ENCODE measurements around the gene KLHL40.

KLHL40 gene

DNA sequence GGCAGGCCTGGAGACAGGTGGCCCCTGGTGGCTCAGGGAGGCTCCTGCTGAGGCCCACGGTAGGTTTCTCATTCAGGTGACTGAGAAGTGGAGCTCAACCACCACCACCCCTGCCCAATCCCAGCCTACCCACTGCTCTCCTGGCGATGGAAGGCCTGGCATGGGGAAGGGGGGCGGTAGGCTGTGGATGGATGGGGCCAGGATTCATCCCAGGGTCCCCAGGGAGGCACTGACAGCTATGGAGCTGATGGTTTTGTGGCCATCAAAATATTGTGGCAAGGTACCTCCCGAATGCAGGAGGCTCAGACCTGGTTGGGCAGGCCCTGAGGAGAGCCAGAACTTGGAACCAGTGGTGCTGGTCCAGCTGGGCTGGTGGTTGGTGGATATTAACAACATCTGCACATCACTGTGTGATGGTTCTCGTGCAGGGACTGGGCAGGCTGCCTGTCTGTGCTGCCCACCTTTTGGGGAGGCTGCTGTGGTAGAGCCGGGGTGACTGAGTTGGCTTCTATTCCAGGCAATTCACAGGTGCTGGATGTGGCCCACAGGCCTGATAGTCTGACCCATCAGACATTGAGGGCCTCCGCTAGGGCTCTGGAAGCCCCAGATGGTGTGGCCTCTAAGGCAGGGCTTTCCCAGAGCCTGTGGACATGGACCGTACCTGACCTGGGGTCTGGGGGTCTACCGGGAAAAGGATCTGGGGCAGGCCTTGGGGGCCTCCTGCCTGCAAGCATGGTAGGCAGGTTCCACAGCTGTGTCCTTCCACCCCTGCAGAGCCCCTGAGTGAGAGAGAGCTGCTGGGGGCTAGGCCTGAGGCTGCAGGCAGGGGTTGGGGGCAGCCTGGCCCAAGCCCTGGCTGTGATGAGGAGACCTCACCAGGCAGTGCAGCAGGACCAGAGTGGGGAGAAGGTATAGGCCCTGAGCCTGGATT is 28.4 kb upstream of the KLHL40 start:
- DNase-seq (ENCODE audit: low read depth) = no peak

GRCh38 chr3:42657675-42658074 is 27.7 kb upstream of the KLHL40 start:
- no peak for DNase-seq (ENCODE audit: low read depth)

GRCh38 chr3:42658091-42658770 is 27.1 kb upstream of the KLHL40 start:
- no peak for DNase-seq (ENCODE audit: low read depth)

DNA sequence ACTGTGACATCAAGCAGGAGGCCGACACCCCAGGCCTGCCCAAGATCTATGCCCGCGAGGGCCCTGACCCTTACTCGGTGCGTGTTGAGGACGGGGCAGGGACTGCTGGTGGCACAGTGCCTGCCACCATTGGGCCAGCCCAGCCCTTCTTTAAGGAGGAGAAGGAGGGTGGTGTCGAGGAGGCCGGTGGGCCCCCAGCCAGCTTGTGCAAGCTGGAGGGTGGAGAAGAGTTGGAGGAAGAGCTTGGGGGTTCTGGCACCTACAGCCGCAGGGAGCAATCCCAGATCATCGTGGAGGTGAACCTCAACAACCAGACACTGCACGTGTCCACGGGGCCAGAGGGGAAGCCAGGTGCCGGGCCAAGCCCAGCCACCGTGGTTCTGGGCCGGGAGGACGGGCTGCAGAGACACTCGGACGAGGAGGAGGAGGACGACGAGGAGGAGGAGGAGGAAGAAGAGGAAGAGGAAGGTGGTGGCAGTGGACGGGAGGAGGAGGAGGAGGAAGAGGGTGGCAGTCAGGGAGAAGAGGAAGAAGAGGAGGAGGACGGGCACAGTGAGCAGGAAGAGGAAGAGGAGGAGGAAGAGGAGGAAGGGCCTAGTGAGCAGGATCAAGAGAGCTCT is 26.5 kb upstream of the KLHL40 start:
- DNase-seq (ENCODE audit: low read depth) = no peak

DNA sequence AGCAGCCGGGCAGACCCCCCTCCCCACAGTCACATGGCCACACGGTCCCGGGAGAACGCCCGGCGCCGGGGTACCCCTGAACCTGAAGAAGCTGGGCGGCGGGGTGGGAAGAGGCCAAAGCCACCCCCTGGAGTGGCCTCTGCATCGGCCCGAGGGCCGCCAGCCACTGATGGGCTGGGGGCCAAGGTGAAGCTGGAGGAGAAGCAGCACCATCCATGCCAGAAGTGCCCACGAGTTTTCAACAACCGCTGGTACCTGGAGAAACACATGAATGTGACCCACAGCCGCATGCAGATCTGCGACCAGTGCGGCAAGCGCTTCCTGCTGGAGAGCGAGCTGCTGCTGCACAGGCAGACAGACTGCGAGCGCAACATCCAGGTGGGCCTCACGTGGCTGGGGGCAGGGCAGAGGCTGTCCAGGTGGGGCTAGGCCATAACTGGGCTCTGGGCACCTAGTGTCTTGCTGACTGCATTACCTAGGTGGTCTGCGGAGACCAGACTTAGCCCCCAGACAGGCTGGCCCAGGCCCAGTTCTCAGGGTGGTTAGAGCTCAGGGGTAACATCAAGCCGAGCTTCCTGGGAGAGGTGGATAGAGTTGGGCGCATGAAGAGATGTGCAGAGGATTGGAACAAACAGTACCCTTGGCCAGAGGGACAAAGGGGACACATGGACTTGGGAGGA is 25.7 kb upstream of the KLHL40 start:
- DNase-seq (ENCODE audit: low read depth) = no peak

DNA sequence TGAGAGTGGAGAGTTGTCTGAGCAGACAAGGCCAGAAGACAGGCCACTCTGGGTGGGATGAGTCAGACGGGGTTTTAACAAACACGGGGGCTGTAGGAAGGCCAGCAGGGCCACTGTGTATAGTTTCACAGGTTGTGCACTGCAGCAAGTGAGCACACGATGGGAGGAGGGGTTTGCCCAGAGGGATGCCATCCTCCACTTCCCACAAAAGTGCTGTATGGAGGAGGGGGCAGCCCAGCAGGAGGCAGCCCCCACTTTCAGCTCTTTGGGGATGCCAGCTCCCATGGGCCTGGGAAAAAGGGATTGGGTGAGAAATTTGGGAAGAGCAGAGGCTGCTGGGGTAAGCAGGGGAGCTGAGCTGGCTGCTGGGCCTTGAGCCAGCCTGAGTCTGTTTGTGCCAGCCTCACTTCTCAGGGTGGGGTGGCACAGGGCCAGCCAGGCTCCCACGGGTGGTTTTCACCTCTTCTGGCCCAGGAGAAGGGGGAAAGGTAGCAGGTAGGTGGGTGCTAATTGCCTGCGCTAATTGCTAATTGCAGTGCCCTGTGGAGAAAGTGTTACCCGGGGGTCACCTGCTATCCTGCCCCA is 25.1 kb upstream of the KLHL40 start:
- DNase-seq (ENCODE audit: low read depth) = no peak

GRCh38 chr3:42660898-42661297 is 24.4 kb upstream of the KLHL40 start:
- no peak for DNase-seq (ENCODE audit: low read depth)

- no peak for DNase-seq (ENCODE audit: low read depth)
Measured at GRCh38 chr3:42661593-42662022, 23.7 kb upstream of the KLHL40 start.

- DNase-seq (ENCODE audit: low read depth) = no peak
Measured at GRCh38 chr3:42662037-42662812, 23.1 kb upstream of the KLHL40 start.

- no peak for DNase-seq (ENCODE audit: low read depth)
Measured at GRCh38 chr3:42662813-42663535, 22.4 kb upstream of the KLHL40 start.

DNA sequence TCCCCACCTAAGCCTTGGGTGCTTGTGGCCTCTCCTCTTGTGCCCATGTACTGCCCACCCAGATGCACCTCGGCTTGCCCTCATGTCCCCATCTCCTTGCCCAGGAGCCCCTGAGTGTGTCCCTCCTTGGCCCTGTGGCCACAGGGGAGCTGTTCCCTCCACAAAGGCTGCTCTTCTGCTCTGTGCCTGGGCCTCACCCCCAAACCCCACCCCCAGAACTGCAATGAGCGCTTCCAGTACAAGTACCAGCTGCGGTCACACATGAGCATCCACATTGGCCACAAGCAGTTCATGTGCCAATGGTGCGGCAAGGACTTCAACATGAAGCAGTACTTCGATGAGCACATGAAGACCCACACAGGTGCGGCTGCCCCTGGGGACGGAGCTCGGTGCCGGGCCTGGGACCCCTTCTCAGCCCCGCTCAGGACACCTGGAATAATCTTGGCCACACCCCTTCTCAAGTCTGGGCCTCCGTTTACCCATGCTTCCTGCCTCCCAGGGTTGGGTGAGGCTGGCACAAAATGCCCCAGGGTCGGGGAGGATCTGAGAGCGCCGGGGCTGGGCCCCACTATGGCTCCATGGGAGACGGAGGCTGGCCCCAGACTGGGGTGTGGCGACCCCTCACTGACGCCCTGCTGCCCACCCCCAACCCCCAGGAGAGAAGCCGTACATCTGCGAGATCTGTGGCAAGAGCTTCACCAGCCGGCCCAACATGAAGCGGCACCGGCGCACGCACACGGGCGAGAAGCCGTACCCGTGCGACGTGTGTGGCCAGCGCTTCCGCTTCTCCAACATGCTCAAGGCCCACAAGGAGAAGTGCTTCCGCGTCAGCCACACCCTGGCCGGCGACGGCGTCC is 21.5 kb upstream of the KLHL40 start:
- DNase-seq (ENCODE audit: low read depth) = no peak

- DNase-seq (ENCODE audit: low read depth) = no peak
Measured at GRCh38 chr3:42664438-42664803, 20.9 kb upstream of the KLHL40 start.

DNA sequence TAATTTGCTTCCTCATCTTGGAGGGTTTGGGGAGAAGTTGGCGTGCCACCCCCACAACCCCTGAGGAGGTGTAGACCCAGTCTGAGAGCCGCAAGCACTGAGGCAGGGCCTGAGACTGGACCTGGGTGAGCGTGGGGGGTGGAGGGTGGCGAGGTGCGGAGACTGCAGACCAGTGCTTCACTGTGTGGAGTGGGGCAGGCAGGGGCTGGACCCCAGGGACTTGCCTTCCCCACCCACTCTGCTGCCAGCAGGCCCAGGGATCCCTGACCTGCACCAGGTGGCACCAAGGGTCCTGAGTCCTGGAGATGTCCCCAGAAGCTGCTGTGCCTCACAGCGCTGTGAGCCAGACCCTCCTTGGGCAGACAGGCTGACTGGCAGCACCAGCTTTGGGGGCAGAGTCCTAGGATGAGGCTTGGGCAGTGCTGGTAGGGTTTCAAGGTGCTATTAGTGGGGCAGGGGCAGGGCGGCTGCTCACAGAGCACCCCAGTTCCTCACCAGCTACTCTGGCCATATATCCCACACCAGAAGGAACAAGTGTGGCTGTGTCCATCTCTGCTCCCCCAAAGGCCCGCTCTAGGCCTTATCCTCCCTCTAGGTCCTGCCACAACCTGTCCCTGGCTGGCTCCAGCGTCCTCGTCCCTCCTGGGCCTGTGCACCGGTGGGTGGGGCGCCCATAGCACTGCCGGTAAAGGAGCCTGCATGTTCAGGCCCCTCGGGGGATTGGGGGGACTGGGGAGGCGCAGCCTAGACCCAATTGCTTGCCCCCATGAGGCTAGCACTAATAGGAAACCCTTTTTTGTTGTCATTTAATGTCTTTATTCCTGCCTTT is 20.1 kb upstream of the KLHL40 start:
- DNase-seq (ENCODE audit: low read depth) = no peak

GRCh38 chr3:42666022-42666421 is 19.3 kb upstream of the KLHL40 start:
- no peak for DNase-seq (ENCODE audit: low read depth)

- no peak for DNase-seq (ENCODE audit: low read depth)
Measured at GRCh38 chr3:42666577-42666998, 18.7 kb upstream of the KLHL40 start.

DNA sequence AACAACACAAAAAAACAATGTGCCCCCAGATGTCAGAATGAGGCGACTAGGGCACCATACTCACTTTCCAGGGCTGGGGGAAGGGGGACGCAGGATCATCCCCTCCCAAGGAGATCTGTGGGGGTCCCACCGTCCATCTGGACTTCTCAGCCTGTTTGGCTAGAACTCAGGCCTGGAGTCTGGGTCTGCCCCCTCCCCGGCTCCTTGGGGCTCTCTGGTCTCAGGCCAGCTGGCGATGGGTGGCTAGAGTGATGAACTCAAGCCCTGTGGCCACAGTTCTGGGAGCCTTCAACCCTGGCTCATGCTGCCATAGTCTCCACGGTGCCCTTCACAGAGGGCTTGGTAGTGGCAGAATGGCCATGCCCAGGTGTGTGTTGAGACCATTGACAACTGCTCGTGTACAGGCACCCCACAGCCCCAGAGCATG is 18.2 kb upstream of the KLHL40 start:
- no peak for DNase-seq (ENCODE audit: low read depth)

GRCh38 chr3:42667523-42668412 is 17.6 kb upstream of the KLHL40 start:
- DNase-seq (ENCODE audit: low read depth) = no peak

DNA sequence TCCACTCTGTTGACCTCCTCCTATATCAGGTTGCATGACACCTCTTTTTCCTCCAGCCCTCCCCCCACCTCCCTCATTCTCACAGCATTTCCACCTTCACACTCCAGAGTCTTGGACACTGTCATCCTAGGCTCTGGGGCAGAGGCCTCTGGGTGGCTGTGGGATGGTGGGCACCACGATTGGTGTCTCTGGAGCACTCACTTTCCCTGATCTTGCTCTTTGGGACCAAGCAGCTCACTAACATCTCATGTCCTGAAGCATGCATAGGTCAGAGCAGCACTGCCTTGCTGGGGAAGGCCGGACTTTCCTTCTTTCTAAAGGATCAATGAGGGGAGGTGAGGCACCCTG is 16.9 kb upstream of the KLHL40 start:
- DNase-seq (ENCODE audit: low read depth) = no peak

All from stimulated activated CD8-positive, alpha-beta memory T cell treated with anti-CD3 and anti-CD28 coated beads, Interleukin-12 subunit alpha, Interleukin-12 subunit beta, amount 100 ng/mL, for 1 hour (primary cell).